GM12874 (cell line): ENCODE measurements around the gene CLDN9.

Source experiments
- CTCF ChIP-seq: IDR thresholded peaks from 2 replicates; pipeline ENCODE4 v1.5.1; 2011; ENCODE audit warnings: low read depth, mild to moderate bottlenecking, control low read depth, low read length, moderate library complexity; ENCODE audit not compliant: insufficient read depth

The CLDN9 gene

GRCh38 chr16:3012246-3012645, 477 bp upstream of the CLDN9 start:
- no peak for TF ChIP-seq CTCF

- no peak for TF ChIP-seq CTCF
These were observed 798 bp downstream of the CLDN9 start for GRCh38 chr16:3013491-3013951.

GRCh38 chr16:3013998-3014690, 1.4 kb downstream of the CLDN9 start:
- no peak for TF ChIP-seq CTCF

- TF ChIP-seq CTCF: no peak
These were observed 2.2 kb downstream of the CLDN9 start for GRCh38 chr16:3014971-3015370.

- no peak for TF ChIP-seq CTCF
These were observed 3.3 kb downstream of the CLDN9 start for GRCh38 chr16:3015865-3016521.

GRCh38 chr16:3017344-3017743, 4.6 kb downstream of the CLDN9 start:
- TF ChIP-seq CTCF: no peak

GRCh38 chr16:3017794-3018506, 5.2 kb downstream of the CLDN9 start, which contains the start of gene CLDN6:
CLDN6 (minus strand) TSS chr16:3018183; CDS start chr16:3016021, 2,162 bp downstream.
- peak; percentile 59 for TF ChIP-seq CTCF
